ENCODE results near the gene LRRC4C. TPM values are rescaled to one million over a fixed set of nuclear protein-coding genes. Genes with fewer than 3 reads are reported as not detected.

The LRRC4C gene
- total and polyA plus RNA-seq, 4 donors = 0.10 to 0.93 (median 0.30) TPM

DNA sequence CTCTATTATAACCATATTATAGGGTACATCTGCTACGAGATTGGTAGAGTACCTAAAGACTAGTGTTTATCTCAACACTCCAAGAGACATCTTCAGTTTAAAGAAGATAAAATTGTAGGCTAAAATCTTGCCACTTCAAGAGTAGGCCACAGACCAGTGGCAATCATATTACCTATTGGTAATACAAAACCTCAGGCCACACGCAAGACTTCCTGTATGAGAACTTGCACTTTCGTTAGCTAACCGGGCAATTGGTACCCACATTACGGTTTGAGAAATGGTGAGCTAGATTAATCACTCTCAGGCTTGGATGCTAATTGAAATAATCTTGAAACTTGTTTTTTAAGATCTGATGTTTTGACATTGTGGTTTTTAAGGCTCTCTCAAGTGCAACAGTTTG, 772.7 kb downstream of the LRRC4C start:
- 93% methylated on average over 5 of the region's 5 CpGs for WGBS
- DNase-seq (ENCODE audit: low spot score) = no peak
- Histone ChIP-seq H3K36me3 (ENCODE audit: control insufficient read depth in 4 of 4, insufficient read depth in 3 of 4, low read depth in 1 of 4, low read length in 3 of 4) (no peaks in the 10 kb centered on the region), H3K4me3 (ENCODE audit: low read depth in 1 of 3, low read length in 3 of 3) (no peak overlapping the region), H3K4me1 (ENCODE audit: control insufficient read depth in 4 of 4, insufficient read depth in 4 of 4, low read length in 3 of 4) (peaks cover 1 to 14% (median 9%) of the 10 kb centered on the region in 4 donors), H3K27ac (ENCODE audit: low read depth in 1 of 2, low read length in 2 of 2) (no peak overlapping the region), H3K9me3 (ENCODE audit: control insufficient read depth in 4 of 4, low read length in 3 of 4) (no peaks in the 10 kb centered on the region), H3K27me3 (ENCODE audit: control insufficient read depth in 4 of 4, insufficient read depth in 4 of 4, low read length in 3 of 4) (no peaks in the 10 kb centered on the region), H3K9ac (ENCODE audit: low read depth in 1 of 2, low read length in 2 of 2) (no peak overlapping the region)
- TF ChIP-seq HNF4A (conservative IDR thresholded peaks at IDR 0.05) (no peak), NR2F2 (IDR thresholded peaks at IDR 0.05) (no peak), RAD21 (IDR thresholded peaks at IDR 0.05) (no peak), YY1 (IDR thresholded peaks at IDR 0.05) (no peak), HNF4G (IDR thresholded peaks at IDR 0.05) (no peak), CTCF (IDR thresholded peaks at IDR 0.05; ENCODE audit: low read depth, low read length, missing input control) (no peak), GABPA (IDR thresholded peaks at IDR 0.05 in 1 of 2, conservative IDR thresholded peaks at IDR 0.05 in 1 of 2) (no peak), EGR1 (IDR thresholded peaks at IDR 0.05; ENCODE audit: low read depth in 2 of 2) (no peak), FOXA1 (IDR thresholded peaks at IDR 0.05) (no peak), TAF1 (conservative IDR thresholded peaks at IDR 0.05) (no peak), ATF3 (IDR thresholded peaks at IDR 0.05) (no peak), RXRA (IDR thresholded peaks at IDR 0.05) (no peak)
- TF ChIP-seq, protein P1, sequence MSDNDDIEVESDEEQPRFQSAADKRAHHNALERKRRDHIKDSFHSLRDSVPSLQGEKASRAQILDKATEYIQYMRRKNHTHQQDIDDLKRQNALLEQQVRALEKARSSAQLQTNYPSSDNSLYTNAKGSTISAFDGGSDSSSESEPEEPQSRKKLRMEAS (IDR thresholded peaks at IDR 0.05) = no peak
- TF ChIP-seq, protein P2, sequence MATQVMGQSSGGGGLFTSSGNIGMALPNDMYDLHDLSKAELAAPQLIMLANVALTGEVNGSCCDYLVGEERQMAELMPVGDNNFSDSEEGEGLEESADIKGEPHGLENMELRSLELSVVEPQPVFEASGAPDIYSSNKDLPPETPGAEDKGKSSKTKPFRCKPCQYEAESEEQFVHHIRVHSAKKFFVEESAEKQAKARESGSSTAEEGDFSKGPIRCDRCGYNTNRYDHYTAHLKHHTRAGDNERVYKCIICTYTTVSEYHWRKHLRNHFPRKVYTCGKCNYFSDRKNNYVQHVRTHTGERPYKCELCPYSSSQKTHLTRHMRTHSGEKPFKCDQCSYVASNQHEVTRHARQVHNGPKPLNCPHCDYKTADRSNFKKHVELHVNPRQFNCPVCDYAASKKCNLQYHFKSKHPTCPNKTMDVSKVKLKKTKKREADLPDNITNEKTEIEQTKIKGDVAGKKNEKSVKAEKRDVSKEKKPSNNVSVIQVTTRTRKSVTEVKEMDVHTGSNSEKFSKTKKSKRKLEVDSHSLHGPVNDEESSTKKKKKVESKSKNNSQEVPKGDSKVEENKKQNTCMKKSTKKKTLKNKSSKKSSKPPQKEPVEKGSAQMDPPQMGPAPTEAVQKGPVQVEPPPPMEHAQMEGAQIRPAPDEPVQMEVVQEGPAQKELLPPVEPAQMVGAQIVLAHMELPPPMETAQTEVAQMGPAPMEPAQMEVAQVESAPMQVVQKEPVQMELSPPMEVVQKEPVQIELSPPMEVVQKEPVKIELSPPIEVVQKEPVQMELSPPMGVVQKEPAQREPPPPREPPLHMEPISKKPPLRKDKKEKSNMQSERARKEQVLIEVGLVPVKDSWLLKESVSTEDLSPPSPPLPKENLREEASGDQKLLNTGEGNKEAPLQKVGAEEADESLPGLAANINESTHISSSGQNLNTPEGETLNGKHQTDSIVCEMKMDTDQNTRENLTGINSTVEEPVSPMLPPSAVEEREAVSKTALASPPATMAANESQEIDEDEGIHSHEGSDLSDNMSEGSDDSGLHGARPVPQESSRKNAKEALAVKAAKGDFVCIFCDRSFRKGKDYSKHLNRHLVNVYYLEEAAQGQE (IDR thresholded peaks at IDR 0.05) = no peak

DNA sequence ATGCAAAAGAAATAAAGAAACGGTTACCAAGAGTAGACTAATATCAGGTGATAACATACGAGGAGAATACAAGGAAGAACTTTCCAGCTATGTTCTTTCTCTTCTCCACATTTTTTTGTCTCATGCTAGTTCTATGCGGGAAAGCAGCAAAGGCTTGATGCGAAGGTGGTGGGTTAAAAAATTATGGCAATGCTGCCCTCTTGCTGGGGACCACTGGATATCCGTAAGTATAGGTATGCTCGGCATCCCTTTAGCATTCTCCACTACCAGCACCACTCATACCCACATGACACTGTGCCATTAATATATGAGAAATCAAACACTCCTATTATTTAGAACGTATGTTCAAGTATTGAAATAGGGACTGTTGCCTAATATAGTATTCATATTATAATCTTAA, 776.4 kb downstream of the LRRC4C start:
- H3K9ac ChIP-seq (ENCODE audit: low read depth in 1 of 2, low read length in 2 of 2) = no peak overlapping the region
- H3K4me1 ChIP-seq (ENCODE audit: control insufficient read depth in 4 of 4, insufficient read depth in 4 of 4, low read length in 3 of 4) = peaks cover 0 to under 1% (median 0%) of the 10 kb centered on the region in 4 donors
- no peaks in the 10 kb centered on the region for H3K27me3 ChIP-seq (ENCODE audit: control insufficient read depth in 4 of 4, insufficient read depth in 4 of 4, low read length in 3 of 4)
- no peak overlapping the region for H3K27ac ChIP-seq (ENCODE audit: low read depth in 1 of 2, low read length in 2 of 2)
- WGBS = 92% methylated on average over 7 of the region's 7 CpGs
- no peaks in the 10 kb centered on the region for H3K36me3 ChIP-seq (ENCODE audit: control insufficient read depth in 4 of 4, insufficient read depth in 3 of 4, low read depth in 1 of 4, low read length in 3 of 4)
- no peak for DNase-seq (ENCODE audit: low spot score)
- H3K4me3 ChIP-seq (ENCODE audit: low read depth in 1 of 3, low read length in 3 of 3) = no peak overlapping the region
- H3K9me3 ChIP-seq (ENCODE audit: control insufficient read depth in 4 of 4, low read length in 3 of 4) = no peaks in the 10 kb centered on the region
- TF ChIP-seq NR2F2 (IDR thresholded peaks at IDR 0.05) (no peak), RAD21 (IDR thresholded peaks at IDR 0.05) (no peak), TAF1 (conservative IDR thresholded peaks at IDR 0.05) (no peak), JUND (IDR thresholded peaks at IDR 0.05) (no peak), GABPA (IDR thresholded peaks at IDR 0.05 in 1 of 2, conservative IDR thresholded peaks at IDR 0.05 in 1 of 2) (no peak), RXRA (IDR thresholded peaks at IDR 0.05) (no peak), SP1 (IDR thresholded peaks at IDR 0.05) (no peak), ATF3 (IDR thresholded peaks at IDR 0.05) (no peak), EGR1 (IDR thresholded peaks at IDR 0.05; ENCODE audit: low read depth in 2 of 2) (no peak), FOXA2 (IDR thresholded peaks at IDR 0.05) (no peak), HNF4A (conservative IDR thresholded peaks at IDR 0.05) (no peak), HNF4G (IDR thresholded peaks at IDR 0.05) (no peak), CTCF (IDR thresholded peaks at IDR 0.05; ENCODE audit: low read depth, low read length, missing input control) (no peak)
- TF ChIP-seq, protein P2 (IDR thresholded peaks at IDR 0.05) = no peak
- TF ChIP-seq, protein P1 (IDR thresholded peaks at IDR 0.05) = no peak

Measured in liver (tissue), 9 donors.